Adrenal gland (tissue), 12 donors: ENCODE results near the gene EIF4E1B. TPM values are rescaled to one million over a fixed set of nuclear protein-coding genes. Genes with fewer than 3 reads are reported as not detected.
A peak's percentile ranks its signal among the peaks of the same experiment; 100 is the strongest.

ENCODE experiments used
- DNase-seq, 7 donors: peaks; one replicate each; pipeline ENCODE4 v3.0.0-alpha.2; 2019 to 2020
- H3K27ac ChIP-seq, 5 donors: fragments of 200-600 bp; sonication (generic) in 4 of 5; 1 replicate in 3 of 5; 2 replicates in 2 of 5; pipeline versions ENCODE4 v1.5.1 to v1.8.0; 2016 to 2020; ENCODE audit warnings: mild to moderate bottlenecking in 1 of 5
- H3K27me3 ChIP-seq: fragments of 200-600 bp; 2 replicates; pipeline ENCODE4 v1.8.0; 2021
- H3K36me3 ChIP-seq, 2 donors: fragments of 200-600 bp; replicated peaks in 1 of 2; 1 replicate in 1 of 2; 2 replicates in 1 of 2; pipeline versions ENCODE4 v1.5.1 to v1.8.0; 2018 to 2022
- H3K4me1 ChIP-seq, 2 donors: fragments of 200-600 bp; replicated peaks in 1 of 2; 1 replicate in 1 of 2; 2 replicates in 1 of 2; pipeline versions ENCODE4 v1.5.1 to v1.8.0; 2018 to 2021
- H3K4me3 ChIP-seq, 4 donors: fragments of 200-600 bp; sonication (generic) in 3 of 4; one replicate each; pipeline ENCODE4 v1.5.1; 2016 to 2018
- H3K9me3 ChIP-seq, 3 donors: fragments of 200-600 bp; sonication (generic) in 1 of 3; replicated peaks in 1 of 3; 1 replicate in 2 of 3; 2 replicates in 1 of 3; pipeline versions ENCODE4 v1.5.1 to v1.8.0; 2016 to 2021
- CTCF ChIP-seq, 6 experiments: fragments of 450-650 bp in 4 of 6; fragments of 200-600 bp in 2 of 6; sonication (generic) in 1 of 6; IDR thresholded peaks; 1 replicate in 5 of 6; 2 replicates in 1 of 6; pipeline versions ENCODE4 v1.5.1 to v1.8.0; 2016 to 2021; ENCODE audit warnings: antibody characterized with exemption in 6 of 6, mild to moderate bottlenecking in 2 of 6, moderate library complexity in 1 of 6
- POLR2A ChIP-seq, 2 donors: fragments of 450-650 bp; IDR thresholded peaks; one replicate each; pipeline ENCODE4 v1.6.1; 2017; ENCODE audit warnings: antibody characterized with exemption in 2 of 2, mild to moderate bottlenecking in 2 of 2, moderate library complexity in 1 of 2
- WGBS, 4 donors: extraction: QIAGEN DNeasy Blood & Tissue Kit in 2 of 4; methylation state at CpG; one replicate each; pipeline versions ENCODE4 v1.1.5 to v1.1.7; 2013 to 2017; 5-methylcytosine and 5-hydroxymethylcytosine counted together
- intact Hi-C, 2 donors: fragments of 100-400 bp; cut with DNase I; formaldehyde crosslinking; loops; one replicate each; pipeline versions ENCODE4 v1.14.1 to v1.15.0; 2022 to 2023
- polyA plus RNA-seq, 3 donors: library from polyadenylated mRNA; stranded (reverse); fragments of 200-250 nt in 2 of 3; fragments of 350-450 nt in 1 of 3; fragmentation: Illumina TruSeq in 1 of 3; extraction: RNeasy Lipid Tissue Mini Kit (QIAGEN cat#74804) in 1 of 3; gene quantifications; one replicate each; pipeline ENCODE4 v1.2.3, GENCODE V29; 2013 to 2014
- total RNA-seq, 9 donors: library from RNA; depleted of rRNA in 4 of 9; stranded (reverse); fragments of >200 nt in 4 of 9; fragments of 120-200 nt in 1 of 9; fragmentation: NEBNext Ultra II Directional in 1 of 9; extraction: Animal tissue kit (Norgen Biotek cat#: 25700) in 1 of 9; gene quantifications; one replicate each; pipeline versions ENCODE4 v1.1.0 to v1.2.4, GENCODE V29; 2013 to 2023
- donor health status: healthy with polysubstance abuse.
- donor health status: Bipolar disorder and iron deficiency.
- donor health status: DM: yes; HTN: yes; CAD: no.
- donor health status: DM: no; HTN: no; CAD: no.
- donor health status: DM: no; HTN: no; CAD: no.
- donor health status: DM: yes; HTN: yes; CAD: no.

The EIF4E1B gene
- total and polyA plus RNA-seq, 12 donors = 0.24 to 0.44 (median 0.28) TPM; not detected in 7

- H3K4me3 ChIP-seq = peak overlapping the region in 2 of 4 donors; percentile 59 to 86
- no peak for DNase-seq
- H3K27me3 ChIP-seq = no peaks in the 10 kb centered on the region
- no peaks in the 10 kb centered on the region for H3K9me3 ChIP-seq
- H3K36me3 ChIP-seq = peaks cover 0 to 10% of the 10 kb centered on the region in 2 donors
- H3K27ac ChIP-seq = peak overlapping the region in 4 of 5 donors; percentile 63 to 85 (median 70)
- 54 to 74% (median 61%) methylated on average over 11 to 15 of the region's 15 CpGs for WGBS, 4 donors
- intact Hi-C loops = no loop called here
- peaks cover 31 to 41% of the 10 kb centered on the region in 2 donors for H3K4me1 ChIP-seq
- TF ChIP-seq CTCF (IDR thresholded peaks at IDR 0.05) (no peak), POLR2A (IDR thresholded peaks at IDR 0.05) (peak in 1 of 2 donors; percentile 6)
Observed at GRCh38 chr5:176648474-176649194, 18.2 kb downstream of the EIF4E1B start.

GRCh38 chr5:176650354-176650884, 19.9 kb downstream of the EIF4E1B start:
- H3K36me3 ChIP-seq = peaks cover 0 to 20% of the 10 kb centered on the region in 2 donors
- H3K4me1 ChIP-seq = peaks cover 31 to 41% of the 10 kb centered on the region in 2 donors
- no peaks in the 10 kb centered on the region for H3K9me3 ChIP-seq
- 51 to 61% (median 57%) methylated on average over 6 to 8 of the region's 8 CpGs for WGBS, 4 donors
- no peak overlapping the region for H3K27ac ChIP-seq
- H3K27me3 ChIP-seq = no peaks in the 10 kb centered on the region
- no peak overlapping the region for H3K4me3 ChIP-seq
- TF ChIP-seq POLR2A (IDR thresholded peaks at IDR 0.05) (no peak), CTCF (IDR thresholded peaks at IDR 0.05) (no peak)
- intact Hi-C loops = loop anchor here in 1 of 2 donors (10.0 kb wide), 1 partner anchor 444 kb away; no protein-coding TSS in a partner anchor
- no peak for DNase-seq

- Histone ChIP-seq H3K4me3 (no peak overlapping the region), H3K4me1 (peaks cover 31 to 40% of the 10 kb centered on the region in 2 donors), H3K27me3 (no peaks in the 10 kb centered on the region), H3K9me3 (no peaks in the 10 kb centered on the region), H3K27ac (peak overlapping the region in 1 of 5 donors; percentile 38), H3K36me3 (peaks cover 0 to 22% of the 10 kb centered on the region in 2 donors)
- peak in 5 of 7 donors; percentile 53 to 75 (median 68) for DNase-seq
- 28 to 71% (median 53%) methylated on average over 12 to 17 of the region's 17 CpGs for WGBS, 4 donors
- intact Hi-C loops = loop anchor here in 1 of 2 donors (10.0 kb wide), 1 partner anchor 443 kb away; no protein-coding TSS in a partner anchor
- TF ChIP-seq POLR2A (IDR thresholded peaks at IDR 0.05) (no peak), CTCF (IDR thresholded peaks at IDR 0.05) (no peak)
Observed at GRCh38 chr5:176651472-176651980, 21.1 kb downstream of the EIF4E1B start.

GRCh38 chr5:176652136-176652535, 21.7 kb downstream of the EIF4E1B start:
- intact Hi-C loops = loop anchor here in 1 of 2 donors (10.0 kb wide), 1 partner anchor 443 kb away; no protein-coding TSS in a partner anchor
- H3K4me3 ChIP-seq = no peak overlapping the region
- TF ChIP-seq POLR2A (IDR thresholded peaks at IDR 0.05) (no peak), CTCF (IDR thresholded peaks at IDR 0.05) (no peak)
- H3K4me1 ChIP-seq = peaks cover 27 to 36% of the 10 kb centered on the region in 2 donors
- no peaks in the 10 kb centered on the region for H3K27me3 ChIP-seq
- H3K9me3 ChIP-seq = no peaks in the 10 kb centered on the region
- DNase-seq = peak in 1 of 7 donors; percentile 32
- 59 to 74% (median 63%) methylated on average over 8 of the region's 8 CpGs for WGBS, 4 donors
- peaks cover 0 to 28% of the 10 kb centered on the region in 2 donors for H3K36me3 ChIP-seq
- no peak overlapping the region for H3K27ac ChIP-seq
